ENCODE results near the gene SMIM23. TPM values are rescaled to one million over a fixed set of nuclear protein-coding genes. Genes with fewer than 3 reads are reported as not detected.
"Not testable (repeated sequence)": the region's sequence is repeated elsewhere in the genome, so short reads cannot be mapped to it uniquely, and the experiment has no call there.

Gene SMIM23
- total RNA-seq, 1 donor from 2014 or later: not detected

DNA sequence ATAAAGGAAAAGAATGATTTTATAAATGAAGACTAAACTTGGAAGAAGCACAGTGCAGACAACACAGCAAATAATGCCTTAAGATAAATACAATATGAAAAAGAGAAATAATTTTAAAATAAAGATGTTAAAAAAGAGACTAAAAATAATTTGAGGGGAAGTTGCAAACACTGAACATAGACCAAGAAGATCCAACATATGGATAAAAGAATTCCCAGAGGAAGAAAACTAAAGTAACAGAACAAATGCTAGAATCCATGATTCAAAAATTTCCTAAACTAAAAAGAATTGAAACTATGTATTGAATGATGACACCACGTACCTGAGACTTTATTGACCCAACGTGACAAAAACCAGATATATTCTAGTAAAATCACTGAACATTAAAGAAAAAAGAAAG lies 18.7 kb upstream of the SMIM23 start:
- DNase-seq (ENCODE audit: missing footprints): no peak
- no peak for ATAC-seq
- intact Hi-C loops (cut with DNase I): no loop called here

DNA sequence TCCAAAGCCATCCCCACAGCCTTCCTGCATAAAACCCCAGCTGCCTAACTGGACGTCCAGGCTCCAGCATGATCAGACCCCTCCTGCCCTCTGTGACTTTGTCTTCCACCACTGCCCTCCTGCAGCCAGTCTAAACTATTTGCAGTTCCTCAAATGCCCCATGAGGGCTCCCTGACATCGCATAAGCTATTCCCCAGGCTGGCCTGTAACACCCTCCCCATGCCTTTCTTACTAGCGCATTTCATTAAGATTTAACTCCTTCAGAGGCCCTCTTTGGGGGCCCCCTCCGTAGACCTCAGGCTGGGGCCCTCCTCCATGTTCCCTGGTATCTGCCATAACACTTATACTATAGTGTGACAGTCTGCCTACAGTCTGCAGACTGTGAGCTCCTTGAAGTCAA lies 15.5 kb upstream of the SMIM23 start:
- no peak for ATAC-seq
- intact Hi-C loops (cut with DNase I): no loop called here
- no peak for DNase-seq (ENCODE audit: missing footprints)

DNA sequence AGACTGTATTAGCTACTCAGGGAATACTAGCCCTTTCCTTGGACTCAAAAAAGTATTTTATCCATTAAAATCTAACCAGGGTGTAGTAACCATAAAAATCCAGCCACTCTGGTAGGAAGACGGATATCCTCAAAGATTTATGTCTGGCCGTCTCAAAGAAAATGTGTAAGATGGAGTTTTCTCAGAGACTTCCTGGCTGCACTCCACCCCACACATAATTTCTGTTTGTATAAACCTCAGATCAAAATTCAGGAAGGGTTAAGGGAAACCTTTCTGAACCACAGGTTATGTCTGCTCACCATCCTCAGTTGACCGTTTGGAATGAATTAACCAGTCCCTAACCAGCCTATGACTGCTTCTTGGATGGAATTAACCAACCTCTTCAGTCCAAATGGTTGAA lies 13.8 kb upstream of the SMIM23 start:
- ATAC-seq (no peak), DNase-seq (ENCODE audit: missing footprints) (no peak)
- intact Hi-C loops (cut with DNase I): no loop called here

DNA sequence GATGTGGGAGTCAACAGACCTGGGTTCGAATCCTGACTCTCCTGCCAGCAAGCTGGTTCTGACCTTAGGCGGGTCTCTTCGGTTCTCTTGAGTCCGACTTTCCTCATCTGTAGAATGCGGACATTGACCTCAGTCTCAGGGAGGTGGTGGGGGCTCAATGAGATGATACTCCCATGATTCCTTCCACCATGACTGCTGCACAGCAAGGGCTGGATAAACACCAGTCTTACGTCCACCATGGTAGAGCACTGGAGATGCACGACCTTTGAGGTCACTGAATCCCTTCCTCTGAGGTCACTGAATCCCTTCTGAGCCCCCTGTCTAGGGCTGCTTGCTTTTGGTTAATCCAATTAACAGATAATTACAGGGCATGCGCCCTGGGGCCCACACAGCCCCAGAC lies 12.5 kb upstream of the SMIM23 start:
- intact Hi-C loops (cut with DNase I): no loop called here
- ATAC-seq (no peak), DNase-seq (ENCODE audit: missing footprints) (no peak)

DNA sequence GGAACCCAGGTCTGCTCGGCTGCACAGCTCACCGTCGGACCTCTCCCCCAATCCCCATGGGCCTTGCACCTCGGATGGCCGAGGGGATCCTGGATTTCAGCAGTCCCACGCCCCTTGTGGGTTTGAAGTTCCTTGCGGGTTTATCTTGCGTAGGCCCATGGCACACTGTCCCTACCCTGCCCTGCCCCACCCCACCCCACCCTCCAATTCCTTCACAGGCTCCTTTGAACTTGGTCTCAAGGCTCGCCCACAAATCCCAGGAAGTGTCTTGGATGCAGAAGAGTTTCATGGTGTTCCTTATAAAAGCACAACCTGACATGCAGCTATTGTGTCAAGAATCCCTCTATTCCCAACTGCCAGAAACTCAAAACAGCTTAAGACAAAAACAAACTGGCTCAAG lies 11.2 kb upstream of the SMIM23 start:
- no peak for ATAC-seq
- intact Hi-C loops (cut with DNase I): no loop called here
- DNase-seq (ENCODE audit: missing footprints): no peak

DNA sequence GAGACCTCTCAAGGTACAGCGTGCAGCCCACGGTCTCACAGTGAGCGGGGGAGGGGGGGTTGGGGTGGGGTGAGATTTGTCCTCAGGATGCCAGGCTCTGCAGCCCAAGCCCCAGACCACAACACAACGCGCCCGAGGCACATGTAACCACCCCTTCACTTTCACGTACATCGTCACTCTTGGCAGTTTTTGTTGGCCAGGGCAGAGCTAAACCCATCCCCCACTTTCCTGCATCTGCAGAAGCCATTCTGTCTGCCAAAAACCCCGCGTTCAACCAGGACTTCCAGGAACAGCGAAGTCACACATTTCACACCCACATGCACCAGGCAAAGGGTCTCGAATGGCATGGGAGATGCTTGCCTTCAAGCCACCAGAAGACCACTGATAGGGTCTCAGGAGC lies 9.4 kb upstream of the SMIM23 start:
- no peak for ATAC-seq
- intact Hi-C loops (cut with DNase I): no loop called here
- DNase-seq (ENCODE audit: missing footprints): no peak

DNA sequence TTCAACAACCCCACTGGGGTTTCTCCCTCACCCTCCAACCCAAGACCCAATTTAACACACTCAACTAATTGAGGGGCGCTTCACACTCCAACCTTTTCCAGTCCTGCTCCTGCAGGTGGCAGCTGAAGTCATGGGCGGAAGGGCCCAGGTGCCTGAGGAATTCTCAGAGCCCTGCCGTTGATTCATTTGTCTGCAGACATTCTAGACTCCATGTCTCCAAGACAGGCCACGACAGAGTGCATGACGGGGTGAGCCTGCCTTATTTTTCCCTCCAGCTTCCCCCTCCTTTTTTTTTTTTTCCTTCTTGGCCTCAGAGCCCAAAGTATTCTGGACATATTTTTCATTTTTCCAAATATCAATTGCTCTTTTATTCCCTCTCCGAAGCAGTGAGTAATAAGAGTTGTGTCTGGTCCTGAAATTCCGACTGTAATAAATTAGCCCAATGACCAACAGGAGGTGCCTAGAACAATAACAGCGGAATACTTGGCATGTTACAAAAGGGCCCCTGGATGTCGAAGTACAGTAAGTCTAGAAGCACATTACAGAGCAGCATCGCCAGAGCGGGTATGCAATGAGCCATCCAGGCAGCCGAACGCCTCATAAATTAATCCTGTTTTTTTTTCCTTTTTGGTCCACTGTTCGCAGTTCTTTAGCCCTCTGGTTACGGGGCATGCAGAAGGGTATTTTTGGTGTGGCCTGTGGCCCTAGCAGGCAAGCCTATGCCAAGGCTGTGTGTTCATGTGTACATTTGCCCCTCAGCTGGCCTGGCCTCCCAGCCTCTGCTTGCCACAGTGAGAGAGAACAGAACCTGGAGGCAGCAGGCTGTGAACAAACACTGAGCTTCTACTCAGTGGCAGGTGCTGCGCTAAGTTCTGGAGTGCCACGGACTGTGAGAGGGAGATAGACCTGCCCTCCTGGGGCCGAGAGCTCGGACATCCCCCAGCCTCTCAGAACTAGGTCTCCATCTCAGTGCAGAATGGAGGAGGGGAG lies 8.6 kb upstream of the SMIM23 start:
- ATAC-seq (no peak), DNase-seq (ENCODE audit: missing footprints) (no peak)
- intact Hi-C loops (cut with DNase I): no loop called here

DNA sequence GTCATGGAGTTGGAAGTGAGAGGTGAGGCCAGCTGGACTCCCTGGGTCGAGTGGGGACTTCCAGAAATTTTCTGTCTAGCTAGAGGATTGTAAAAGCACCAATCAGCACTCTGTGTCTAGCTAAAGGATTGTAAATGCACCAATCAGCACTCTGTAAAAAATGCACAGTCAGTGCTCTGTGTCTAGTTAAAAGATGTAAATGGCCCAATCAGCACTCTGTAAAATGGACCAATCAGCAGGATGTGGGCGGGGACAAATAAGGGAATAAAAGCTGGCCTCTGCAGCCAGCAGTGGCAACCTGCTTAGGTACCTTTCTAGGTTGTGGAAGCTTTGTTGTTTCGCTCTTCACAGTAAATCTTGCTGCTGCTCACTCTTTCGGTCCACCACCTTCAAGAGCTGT lies 3.9 kb upstream of the SMIM23 start:
- ATAC-seq; DNase-seq (ENCODE audit: missing footprints); intact Hi-C loops (cut with DNase I): not testable (repeated sequence)

DNA sequence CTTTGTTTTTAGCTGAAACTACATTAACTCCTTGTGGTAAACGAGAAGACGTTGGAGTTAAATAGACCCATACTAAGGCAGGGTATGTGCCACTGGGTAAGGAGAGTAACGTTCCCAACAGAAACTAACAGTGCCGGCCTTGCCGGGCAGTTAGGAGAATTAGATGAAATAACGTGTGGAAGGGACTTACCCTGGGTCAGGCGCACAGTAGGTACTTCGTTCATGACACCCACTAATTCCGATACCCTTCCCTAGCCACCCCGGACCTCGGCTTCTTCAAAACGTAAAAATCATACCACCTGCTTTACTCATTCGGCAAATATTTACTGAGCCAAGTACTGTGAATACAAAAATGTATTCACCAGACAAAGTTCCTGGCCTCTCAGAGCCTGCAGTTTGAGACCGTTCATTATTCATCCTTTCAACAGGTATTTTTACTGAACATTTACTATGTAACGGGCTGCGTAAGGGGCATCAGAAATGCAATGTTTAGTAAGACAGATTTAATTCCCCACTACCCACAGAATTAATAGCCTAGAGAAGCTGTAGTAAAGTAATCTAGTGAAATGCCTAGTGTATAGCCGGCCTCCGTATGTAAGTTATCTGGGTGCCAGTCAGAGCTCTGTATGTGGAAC lies 3.2 kb upstream of the SMIM23 start:
- intact Hi-C loops (cut with DNase I): no loop called here
- DNase-seq (ENCODE audit: missing footprints) (no peak), ATAC-seq (no peak)

DNA sequence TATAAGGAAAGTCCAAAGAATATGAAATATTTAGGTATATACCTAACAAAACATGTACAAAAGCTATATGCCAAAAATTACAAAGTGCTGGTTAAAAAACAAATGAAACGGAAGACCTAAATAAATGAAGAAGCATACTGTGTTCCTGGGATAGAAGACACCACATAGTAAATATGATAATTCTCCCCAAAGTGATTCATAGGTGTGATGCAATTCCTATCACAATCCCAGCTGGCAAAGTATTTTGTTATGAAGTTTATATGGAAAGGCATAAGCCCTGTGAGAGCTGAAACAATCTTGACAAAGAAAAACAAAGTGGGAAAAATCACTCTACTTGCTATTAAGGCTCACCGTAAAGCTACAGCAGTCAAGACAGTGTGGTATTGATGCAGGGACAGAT lies 2.6 kb upstream of the SMIM23 start:
- DNase-seq (ENCODE audit: missing footprints) (no peak), ATAC-seq (no peak)
- intact Hi-C loops (cut with DNase I): no loop called here

DNA sequence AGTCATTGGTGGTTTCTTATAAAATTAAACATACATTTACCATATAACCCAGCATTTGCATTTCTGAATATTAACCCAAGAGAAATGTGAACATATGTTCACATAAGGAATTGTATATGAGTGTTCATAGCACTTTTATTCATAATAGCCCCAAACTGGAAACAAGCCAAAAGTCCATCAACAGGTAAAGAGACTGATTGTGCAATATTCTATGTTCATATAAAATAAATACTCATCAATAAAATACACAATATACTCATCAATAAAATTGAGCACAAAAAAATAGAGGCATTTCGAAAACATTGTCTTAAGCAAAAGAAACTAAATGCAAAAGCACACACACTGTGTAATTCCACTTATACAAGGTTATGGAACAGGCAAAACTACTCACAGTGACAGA lies 3.7 kb downstream of the SMIM23 start:
- ATAC-seq (no peak), DNase-seq (ENCODE audit: missing footprints) (no peak)
- intact Hi-C loops (cut with DNase I): no loop called here

DNA sequence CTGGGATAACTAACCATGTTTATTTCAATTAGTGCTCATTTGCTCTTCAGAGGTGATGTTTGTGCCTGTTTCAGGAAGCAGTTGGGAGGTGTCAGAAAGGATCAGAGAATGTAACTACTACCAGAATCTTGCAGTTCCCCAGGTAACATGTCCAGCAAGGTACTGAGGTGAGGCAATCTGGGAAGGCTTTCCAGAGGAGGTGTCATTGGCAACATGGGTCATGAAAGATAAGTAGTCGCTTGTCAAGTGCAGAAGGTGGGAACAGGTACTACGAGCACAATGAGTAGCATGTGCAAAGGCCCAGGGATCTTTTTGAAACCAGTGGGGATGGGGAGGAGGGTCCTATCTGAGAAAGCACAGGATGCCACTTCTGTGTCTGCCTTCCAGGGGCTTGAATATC lies 4.8 kb downstream of the SMIM23 start:
- DNase-seq (ENCODE audit: missing footprints): no peak
- intact Hi-C loops (cut with DNase I): no loop called here

DNA sequence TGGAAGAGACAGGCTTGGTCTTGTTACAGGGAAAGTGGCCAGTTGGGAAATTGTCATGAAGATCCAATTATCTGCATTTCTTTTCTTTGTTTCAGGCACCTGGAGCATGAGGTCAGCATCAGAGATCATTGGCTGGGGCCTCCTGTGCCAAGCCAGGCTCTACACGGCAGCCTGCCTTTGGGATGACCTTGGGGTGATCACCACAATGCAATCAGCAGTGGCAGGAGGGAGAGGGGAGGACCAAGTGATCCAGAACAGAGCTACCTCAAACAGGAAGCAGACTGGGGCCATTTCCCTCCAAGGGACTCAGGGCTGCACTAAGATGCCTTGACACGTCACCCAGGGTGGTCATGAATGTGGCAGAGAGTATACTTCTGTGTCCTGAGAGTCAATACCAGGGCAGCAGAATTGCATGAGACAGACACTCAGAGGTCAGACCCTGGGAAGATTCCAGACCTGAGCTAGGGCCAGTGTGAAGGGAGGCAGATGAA lies 8.9 kb downstream of the SMIM23 start:
- intact Hi-C loops (cut with DNase I): no loop called here
- DNase-seq (ENCODE audit: missing footprints) (no peak), ATAC-seq (no peak)

More for the DNA sequence above, 4.8 kb downstream of the SMIM23 start:
- ATAC-seq: no peak

DNA sequence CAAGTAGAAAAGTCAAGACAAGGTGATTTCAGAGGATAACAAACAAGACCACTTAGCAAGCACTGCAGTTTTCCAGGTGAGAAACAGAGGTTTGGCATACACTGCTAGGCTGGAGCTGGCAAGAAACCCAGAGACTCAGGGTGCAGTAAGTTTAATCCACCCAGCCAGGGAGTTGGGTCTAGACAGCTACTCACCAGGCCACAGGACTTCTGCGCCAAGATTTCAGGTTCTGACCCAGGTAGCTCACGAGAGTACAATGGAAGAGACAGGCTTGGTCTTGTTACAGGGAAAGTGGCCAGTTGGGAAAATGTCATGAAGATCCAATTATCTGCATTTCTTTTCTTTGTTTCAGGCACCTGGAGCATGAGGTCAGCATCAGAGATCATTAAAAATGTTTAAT lies 9.8 kb downstream of the SMIM23 start:
- intact Hi-C loops (cut with DNase I): no loop called here
- DNase-seq (ENCODE audit: missing footprints) (no peak), ATAC-seq (no peak)

DNA sequence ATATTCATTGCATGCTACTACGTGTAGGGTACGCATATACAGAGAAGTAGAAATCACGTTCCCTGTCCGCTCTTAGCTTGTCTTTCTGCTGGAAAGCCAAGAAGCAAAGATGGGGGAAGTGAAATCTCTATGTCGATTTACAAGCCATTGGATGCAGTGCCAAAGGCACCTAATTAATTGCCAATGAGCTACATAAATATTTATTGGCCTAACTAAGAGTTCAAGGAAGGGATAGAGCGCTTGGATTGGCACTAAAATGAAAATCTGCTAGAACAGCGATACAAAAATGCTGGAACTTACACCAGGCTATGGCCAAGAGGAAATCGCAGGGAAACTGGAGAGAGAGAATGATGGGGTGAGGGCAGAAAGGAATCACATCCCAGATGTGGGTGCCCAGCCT lies 10.8 kb downstream of the SMIM23 start:
- DNase-seq (ENCODE audit: missing footprints): no peak
- ATAC-seq: no peak
- intact Hi-C loops (cut with DNase I): no loop called here

DNA sequence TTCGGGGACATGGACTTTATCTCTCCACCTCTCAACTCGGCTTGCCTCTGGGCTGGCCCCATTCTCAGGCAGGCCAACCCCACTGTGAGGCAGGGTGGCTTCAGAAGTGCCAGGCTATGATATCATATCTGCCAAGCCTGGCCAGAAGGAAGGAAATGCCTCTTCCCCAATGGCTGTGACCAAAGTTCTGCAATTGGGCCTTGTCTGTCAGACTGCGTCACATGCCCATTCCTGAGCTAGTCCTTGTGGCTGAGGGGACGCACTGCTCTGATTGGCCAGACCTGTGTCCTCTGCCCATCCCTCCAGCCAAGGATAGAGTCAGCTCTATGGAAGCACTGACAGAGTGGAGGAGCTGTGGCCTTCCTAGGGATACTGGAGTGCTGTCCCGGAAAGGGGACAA lies 11.9 kb downstream of the SMIM23 start:
- DNase-seq (ENCODE audit: missing footprints) (no peak), ATAC-seq (no peak)
- intact Hi-C loops (cut with DNase I): no loop called here

DNA sequence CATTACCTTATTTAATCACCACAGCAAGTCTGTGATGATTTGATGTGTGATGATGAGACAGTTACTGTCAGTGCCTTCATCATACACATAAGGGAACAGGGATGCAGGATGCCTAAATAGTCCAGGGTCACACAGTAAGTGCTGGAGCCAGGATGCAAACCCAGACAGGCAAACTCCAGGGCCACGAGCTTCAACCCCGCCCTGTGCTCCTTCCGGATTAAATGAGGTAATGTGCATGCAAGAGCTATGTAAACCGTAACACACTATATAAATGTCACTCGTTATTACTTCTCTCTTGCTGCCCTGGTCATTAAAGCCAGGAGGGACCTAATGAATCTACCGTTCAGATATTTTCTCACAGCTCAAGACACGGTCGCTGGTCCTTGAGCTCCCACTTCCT lies 12.8 kb downstream of the SMIM23 start:
- intact Hi-C loops (cut with DNase I): no loop called here
- DNase-seq (ENCODE audit: missing footprints): no peak
- ATAC-seq: no peak

DNA sequence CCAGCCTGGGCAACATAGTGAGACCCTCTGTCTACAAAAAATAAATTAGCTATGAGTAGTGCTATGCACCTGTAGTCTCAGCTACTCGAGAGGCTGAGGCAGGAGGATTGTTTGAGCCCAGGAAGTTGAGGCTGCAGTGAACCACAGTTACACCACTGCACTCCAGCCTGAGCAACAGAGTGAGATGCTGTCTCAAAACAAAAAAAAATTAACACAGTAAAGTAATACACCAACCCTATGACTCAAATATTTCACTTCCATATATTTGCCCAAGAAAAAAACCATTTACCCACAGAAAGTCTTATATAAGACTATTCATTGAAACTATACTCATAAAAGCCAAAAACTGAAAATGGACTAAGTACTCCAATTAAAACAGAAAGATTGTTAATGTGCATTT lies 16.2 kb downstream of the SMIM23 start:
- intact Hi-C loops (cut with DNase I): no loop called here
- no peak for ATAC-seq
- no peak for DNase-seq (ENCODE audit: missing footprints)

DNA sequence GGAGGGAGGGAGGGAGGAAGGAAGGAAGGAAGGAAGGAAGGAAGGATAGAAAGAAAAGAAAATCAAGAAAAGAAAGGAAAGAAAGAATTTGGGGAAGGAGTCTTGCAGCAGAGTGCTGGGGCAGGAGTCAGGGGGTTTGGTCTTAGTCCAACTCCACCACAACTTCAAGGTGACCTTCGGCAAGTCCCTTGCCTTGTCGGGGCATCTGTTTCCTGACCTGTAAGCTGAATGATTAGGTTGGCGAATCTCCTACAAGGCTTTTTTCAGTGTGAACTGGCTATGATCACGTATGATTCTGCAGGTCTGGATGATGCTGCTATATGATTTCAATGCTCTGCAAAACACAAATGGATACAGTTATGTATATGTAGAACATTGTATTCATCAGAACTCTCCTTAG lies 20.1 kb downstream of the SMIM23 start:
- intact Hi-C loops (cut with DNase I): no loop called here
- DNase-seq (ENCODE audit: missing footprints) (no peak), ATAC-seq (no peak)

All from Right ventricle myocardium inferior (tissue), 1 donor.